Keratinocyte (primary cell): ENCODE results near the gene TMEM100. TPM values are rescaled to one million over a fixed set of nuclear protein-coding genes. Genes with fewer than 3 reads are reported as not detected.

Experiments
- DNase-seq: peaks from one replicate; pipeline ENCODE4 v3.0.0-alpha.2; 2011; ENCODE audit warnings: low read depth, missing footprints, low spot score
- FAIRE-seq: peaks from 2 replicates; lab custom pipeline; 2011; peaks lifted over from hg19 to GRCh38; lab: Jason Lieb, UNC
- H2AFZ ChIP-seq: 2 replicates; pipeline ENCODE4 v1.6.0; 2012; ENCODE audit warnings: low read length, control low read depth, inconsistent platforms; ENCODE audit not compliant: control insufficient read depth
- H3K27ac ChIP-seq: 2 replicates; pipeline ENCODE4 v1.5.1; 2011; ENCODE audit warnings: low read length; ENCODE audit not compliant: control insufficient read depth, insufficient read depth
- H3K27me3 ChIP-seq: 3 replicates; pipeline ENCODE4 v1.6.0; 2011; ENCODE audit warnings: low read length; ENCODE audit not compliant: control insufficient read depth, insufficient read depth; ENCODE audit errors: extremely low read depth
- H3K36me3 ChIP-seq, 2 experiments: 2 replicates in 1 of 2; 3 replicates in 1 of 2; pipeline ENCODE4 v1.5.1; 2011; ENCODE audit warnings: low read length in 2 of 2, mild to moderate bottlenecking in 1 of 2; ENCODE audit not compliant: control insufficient read depth in 2 of 2, insufficient read depth in 2 of 2; ENCODE audit errors: extremely low read depth in 1 of 2
- H3K4me1 ChIP-seq: 3 replicates; pipeline ENCODE4 v1.5.1; 2011; ENCODE audit warnings: low read length; ENCODE audit not compliant: control insufficient read depth, insufficient read depth; ENCODE audit errors: extremely low read depth
- H3K4me2 ChIP-seq: 3 replicates; pipeline ENCODE4 v1.6.0; 2011; ENCODE audit warnings: low read depth, low read length; ENCODE audit not compliant: control insufficient read depth, insufficient read depth; ENCODE audit errors: extremely low read depth
- H3K4me3 ChIP-seq, 3 experiments: fragments of 200-600 bp in 1 of 3; sonication (generic) in 1 of 3; 2 replicates in 2 of 3; 3 replicates in 1 of 3; pipeline ENCODE4 v1.5.1; 2011 to 2016; ENCODE audit warnings: low read length in 3 of 3, mild to moderate bottlenecking in 3 of 3, control low read depth in 2 of 3, inconsistent platforms in 1 of 3, low read depth in 1 of 3, mixed read lengths in 1 of 3, mixed run types in 1 of 3, moderate library complexity in 1 of 3; ENCODE audit not compliant: control insufficient read depth in 2 of 3, insufficient read depth in 2 of 3; ENCODE audit errors: extremely low read depth in 1 of 3
- H3K79me2 ChIP-seq: 2 replicates; pipeline ENCODE4 v1.6.0; 2012; ENCODE audit warnings: low read length; ENCODE audit not compliant: control insufficient read depth, insufficient read depth
- H3K9ac ChIP-seq: 3 replicates; pipeline ENCODE4 v1.6.0; 2011; ENCODE audit warnings: low read length; ENCODE audit not compliant: control insufficient read depth, insufficient read depth; ENCODE audit errors: extremely low read depth
- H3K9me1 ChIP-seq: 3 replicates; pipeline ENCODE4 v1.6.0; 2011; ENCODE audit warnings: low read length; ENCODE audit not compliant: control insufficient read depth, insufficient read depth; ENCODE audit errors: extremely low read depth
- H3K9me3 ChIP-seq: 2 replicates; pipeline ENCODE4 v1.5.1; 2012; ENCODE audit warnings: low read depth, low read length; ENCODE audit not compliant: control insufficient read depth
- H4K20me1 ChIP-seq: 3 replicates; pipeline ENCODE4 v1.6.0; 2011; ENCODE audit warnings: low read length; ENCODE audit not compliant: control insufficient read depth, insufficient read depth; ENCODE audit errors: extremely low read depth
- CTCF ChIP-seq, 3 experiments: IDR thresholded peaks in 1 of 3; conservative IDR thresholded peaks in 1 of 3; optimal IDR thresholded peaks in 1 of 3; 2 replicates in 2 of 3; 3 replicates in 1 of 3; pipeline versions ENCODE3 to v1.5.1; 2011; ENCODE audit warnings: low read length in 3 of 3, mild to moderate bottlenecking in 3 of 3, moderate library complexity in 2 of 3, control low read depth in 1 of 3, inconsistent platforms in 1 of 3; ENCODE audit not compliant: insufficient read depth in 2 of 3; ENCODE audit errors: extremely low read depth in 1 of 3
- EZH2 ChIP-seq: IDR thresholded peaks from one replicate; pipeline ENCODE4 v1.6.1; 2012; ENCODE audit warnings: inconsistent platforms, mild to moderate bottlenecking, low read length, moderate library complexity
- dilution Hi-C: fragments of 300-500 bp; cut with MboI; formaldehyde crosslinking; loops from one replicate; pipeline ENCODE4 v1.7.0; 2020; ENCODE audit warnings: low sequenced_read_pairs; ENCODE audit not compliant: extremely low pct_ligation_motif_present
- polyA plus RNA-seq, 5 experiments: library from polyadenylated mRNA; depleted of rRNA in 3 of 5; stranded (reverse) in 3 of 5; stranded (forward) in 1 of 5; unstranded in 1 of 5; fragments of >200 nt; gene quantifications; 1 replicate in 1 of 5; 2 replicates in 3 of 5; 3 replicates in 1 of 5; pipeline versions ENCODE4 v1.2.1 to v1.2.3, GENCODE V29; 2011 to 2012; ENCODE audit warnings: missing spikeins in 2 of 5, low read depth in 1 of 5, low replicate concordance in 1 of 5

The TMEM100 gene
- polyA plus RNA-seq, 1 donor (not counting 4 experiments of a cell fraction or from before 2014, with no cell fraction given): 0.18 TPM

GRCh38 chr17:55762086-55762858, 39.6 kb upstream of the TMEM100 start:
- Histone ChIP-seq H3K36me3 (peaks cover 0 to 1% of the 10 kb centered on the region in 2 experiments), H3K79me2 (no peaks in the 10 kb centered on the region), H3K4me2 (no peak overlapping the region), H3K27me3 (no peaks in the 10 kb centered on the region), H3K27ac (no peak overlapping the region), H2AFZ (no peak overlapping the region), H3K9me3 (no peaks in the 10 kb centered on the region), H3K4me3 (no peak overlapping the region), H3K4me1 (no peaks in the 10 kb centered on the region), H3K9ac (no peak overlapping the region), H3K9me1 (no peaks in the 10 kb centered on the region), H4K20me1 (no peaks in the 10 kb centered on the region)
- FAIRE-seq: no peak
- dilution Hi-C loops: no loop called here
- no peak for DNase-seq
- no peak for TF ChIP-seq CTCF (optimal IDR thresholded peaks at IDR 0.05 in 1 of 3, IDR thresholded peaks at IDR 0.05 in 1 of 3, conservative IDR thresholded peaks at IDR 0.05 in 1 of 3; ENCODE audit: extremely low read depth in 1 of 3, insufficient read depth in 2 of 3, low read length in 3 of 3)
- no peak for TF ChIP-seq EZH2

- Histone ChIP-seq H3K9me3 (no peaks in the 10 kb centered on the region), H3K9ac (no peak overlapping the region), H2AFZ (no peak overlapping the region), H3K4me3 (no peak overlapping the region), H3K36me3 (peaks cover 0 to 1% of the 10 kb centered on the region in 2 experiments), H3K9me1 (no peaks in the 10 kb centered on the region), H3K27me3 (no peaks in the 10 kb centered on the region), H3K4me2 (no peak overlapping the region), H3K4me1 (no peaks in the 10 kb centered on the region), H4K20me1 (no peaks in the 10 kb centered on the region), H3K79me2 (no peaks in the 10 kb centered on the region), H3K27ac (no peak overlapping the region)
- dilution Hi-C loops: no loop called here
- TF ChIP-seq EZH2 (no peak), CTCF (optimal IDR thresholded peaks at IDR 0.05 in 1 of 3, IDR thresholded peaks at IDR 0.05 in 1 of 3, conservative IDR thresholded peaks at IDR 0.05 in 1 of 3; ENCODE audit: extremely low read depth in 1 of 3, insufficient read depth in 2 of 3, low read length in 3 of 3) (no peak)
- FAIRE-seq (no peak), DNase-seq (no peak)
Observed at GRCh38 chr17:55760643-55761355, 38.1 kb upstream of the TMEM100 start.
